Measurements from ENCODE around the gene SMC3. TPM values are rescaled to one million over a fixed set of nuclear protein-coding genes. Genes with fewer than 3 reads are reported as not detected.

SMC3 gene
- total RNA-seq, 1 donor from 2014 or later = 29.8 TPM

DNA sequence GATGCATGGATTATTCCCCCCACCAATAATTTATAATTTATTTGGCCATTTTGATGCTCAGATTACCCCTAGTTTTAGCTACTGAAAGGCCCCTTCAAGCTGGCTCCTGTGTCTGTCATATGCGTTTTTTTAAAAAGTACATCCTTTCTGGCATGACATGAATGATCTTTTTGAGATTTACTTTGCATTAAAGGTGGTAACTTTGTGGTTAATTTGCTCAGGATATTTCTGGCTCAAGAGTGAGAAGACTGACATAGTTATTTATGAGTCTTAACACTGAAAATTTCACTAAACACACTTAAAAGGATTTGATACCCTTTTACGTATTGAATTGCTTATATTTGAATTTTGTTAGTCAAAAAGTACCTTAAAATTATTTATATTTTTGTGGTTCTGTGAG lies 5.4 kb downstream of the SMC3 start:
- no peaks in the 10 kb centered on the region for H3K27me3 ChIP-seq
- H3K27ac ChIP-seq = no peak overlapping the region
- H3K4me1 ChIP-seq = peaks cover 19% of the 10 kb centered on the region
- DNase-seq = no peak
- H3K36me3 ChIP-seq = peaks cover 18% of the 10 kb centered on the region
- intact Hi-C loops (cut with DNase I) = no loop called here
- no peaks in the 10 kb centered on the region for H3K9me3 ChIP-seq
- H3K4me3 ChIP-seq = no peak overlapping the region
- no peak for TF ChIP-seq CTCF (IDR thresholded peaks at IDR 0.05)
- ATAC-seq = no peak

GRCh38 chr10:110574420-110574819 lies 6.9 kb downstream of the SMC3 start:
- ATAC-seq (no peak), DNase-seq (no peak)
- Histone ChIP-seq H3K9me3 (no peaks in the 10 kb centered on the region), H3K27me3 (no peaks in the 10 kb centered on the region), H3K27ac (no peak overlapping the region), H3K4me1 (peaks cover 11% of the 10 kb centered on the region), H3K4me3 (no peak overlapping the region), H3K36me3 (peaks cover 34% of the 10 kb centered on the region)
- TF ChIP-seq CTCF (IDR thresholded peaks at IDR 0.05) = no peak
- intact Hi-C loops (cut with DNase I) = no loop called here

GRCh38 chr10:110576220-110576619 lies 8.7 kb downstream of the SMC3 start:
- TF ChIP-seq CTCF (IDR thresholded peaks at IDR 0.05) = no peak

DNA sequence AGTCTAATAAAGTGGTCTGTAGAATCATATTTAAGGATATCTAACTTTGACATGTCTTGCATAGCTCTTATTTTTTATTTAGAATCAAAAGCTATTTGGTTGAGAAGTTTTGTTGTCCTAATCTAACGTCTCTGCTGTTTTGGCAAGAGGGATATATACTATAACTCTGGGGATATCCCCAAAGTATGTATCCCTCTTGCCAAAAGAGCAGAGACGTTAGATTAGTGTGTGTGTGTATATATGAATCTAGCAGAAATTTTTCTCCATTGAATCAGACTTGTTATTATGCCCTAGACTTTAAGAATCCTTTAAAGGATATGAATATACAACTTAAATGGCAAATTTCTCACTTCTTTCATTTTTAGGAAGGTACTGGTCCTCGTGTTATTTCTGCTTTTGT lies 9.6 kb downstream of the SMC3 start:
- ATAC-seq (no peak), DNase-seq (no peak)
- peaks cover 58% of the 10 kb centered on the region for H3K36me3 ChIP-seq
- H3K4me1 ChIP-seq = no peaks in the 10 kb centered on the region
- no peaks in the 10 kb centered on the region for H3K9me3 ChIP-seq
- H3K27ac ChIP-seq = no peak overlapping the region
- H3K27me3 ChIP-seq = no peaks in the 10 kb centered on the region
- intact Hi-C loops (cut with DNase I) = no loop called here
- TF ChIP-seq CTCF (IDR thresholded peaks at IDR 0.05) = no peak
- H3K4me3 ChIP-seq = no peak overlapping the region

More at GRCh38 chr10:110576220-110576619, 8.7 kb downstream of the SMC3 start:
- ATAC-seq (no peak), DNase-seq (no peak)
- intact Hi-C loops (cut with DNase I) = no loop called here
- Histone ChIP-seq H3K9me3 (no peaks in the 10 kb centered on the region), H3K27ac (no peak overlapping the region), H3K4me1 (peaks cover under 1% of the 10 kb centered on the region), H3K4me3 (no peak overlapping the region), H3K36me3 (peaks cover 49% of the 10 kb centered on the region), H3K27me3 (no peaks in the 10 kb centered on the region)

GRCh38 chr10:110584006-110584405 lies 16.5 kb downstream of the SMC3 start:
- no peak for ATAC-seq
- no peaks in the 10 kb centered on the region for H3K9me3 ChIP-seq
- H3K27ac ChIP-seq = no peak overlapping the region
- no peak for TF ChIP-seq CTCF (IDR thresholded peaks at IDR 0.05)
- H3K36me3 ChIP-seq = peaks cover 98% of the 10 kb centered on the region
- H3K27me3 ChIP-seq = no peaks in the 10 kb centered on the region
- intact Hi-C loops (cut with DNase I) = no loop called here
- no peak for DNase-seq
- H3K4me3 ChIP-seq = no peak overlapping the region
- no peaks in the 10 kb centered on the region for H3K4me1 ChIP-seq

DNA sequence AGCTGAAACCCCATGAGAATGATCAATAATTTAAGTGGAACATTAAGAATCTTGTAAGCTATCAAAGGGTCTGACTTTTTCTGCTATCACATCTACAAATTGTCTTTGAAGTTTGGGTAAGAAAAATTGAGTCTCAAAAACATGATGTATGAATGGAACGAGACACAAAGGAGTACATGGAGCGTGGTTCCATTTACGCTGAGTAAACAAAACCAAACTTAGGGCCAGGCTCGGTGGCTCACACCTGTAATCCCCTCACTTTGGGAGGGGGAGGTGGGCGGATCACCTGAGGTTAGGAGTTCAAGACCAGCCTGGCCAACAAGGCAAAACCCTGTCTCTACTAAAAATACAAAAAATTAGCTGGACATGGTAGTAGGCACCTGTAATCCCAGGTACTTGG lies 24.3 kb downstream of the SMC3 start:
- Histone ChIP-seq H3K4me1 (no peaks in the 10 kb centered on the region), H3K4me3 (no peak overlapping the region), H3K27ac (no peak overlapping the region), H3K36me3 (peaks cover 84% of the 10 kb centered on the region), H3K9me3 (no peaks in the 10 kb centered on the region), H3K27me3 (no peaks in the 10 kb centered on the region)
- intact Hi-C loops (cut with DNase I) = no loop called here
- no peak for ATAC-seq
- no peak for TF ChIP-seq CTCF (IDR thresholded peaks at IDR 0.05)
- no peak for DNase-seq

Measured in upper lobe of right lung (tissue), 1 donor.